ENCODE measurements around the gene MAS1. TPM values are rescaled to one million over a fixed set of nuclear protein-coding genes. Genes with fewer than 3 reads are reported as not detected.

MAS1 gene
- total RNA-seq, 1 donor from 2014 or later: not detected

DNA sequence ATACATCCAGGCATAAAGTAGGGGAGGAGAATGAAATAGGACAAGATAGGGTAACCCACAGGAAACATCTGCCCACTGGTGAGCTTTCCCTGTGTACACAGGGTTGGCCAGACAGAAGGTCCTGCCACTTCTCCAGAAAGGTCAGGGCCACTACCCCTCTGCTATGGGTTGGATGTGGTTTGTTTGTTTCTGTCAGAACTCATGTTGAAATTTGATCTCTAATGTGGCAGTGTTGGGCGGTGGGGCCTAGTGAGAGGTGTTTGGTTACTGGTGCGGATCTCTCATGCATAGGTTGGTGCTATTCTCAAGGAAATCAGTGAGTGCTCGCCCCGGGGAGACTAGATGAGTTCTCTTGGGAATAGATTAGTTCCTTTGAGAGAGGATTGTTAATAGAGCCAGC is 15.6 kb upstream of the MAS1 start:
- no peak for DNase-seq

DNA sequence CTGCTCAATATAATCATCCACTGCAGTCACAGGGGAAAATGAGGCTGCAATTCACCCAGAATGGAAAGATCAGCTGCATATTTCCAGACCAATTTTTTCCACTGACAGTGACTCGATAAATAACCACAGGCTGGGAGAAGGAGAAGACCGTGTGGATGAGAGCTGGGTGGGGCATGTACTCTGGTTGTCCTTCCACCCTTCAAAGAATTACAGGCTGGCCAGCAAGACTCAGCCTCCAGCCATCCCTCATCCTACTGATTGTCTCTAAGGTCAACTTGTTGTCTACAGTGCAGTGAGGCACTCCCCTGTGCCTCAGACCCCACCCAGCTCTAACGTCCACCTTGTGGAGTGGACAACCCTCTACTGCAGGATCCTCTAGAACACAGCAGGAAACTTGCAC is 14.5 kb upstream of the MAS1 start:
- ATAC-seq (no peak), DNase-seq (no peak)
- intact Hi-C loops (cut with DNase I): no loop called here
- TF ChIP-seq, protein P1, sequence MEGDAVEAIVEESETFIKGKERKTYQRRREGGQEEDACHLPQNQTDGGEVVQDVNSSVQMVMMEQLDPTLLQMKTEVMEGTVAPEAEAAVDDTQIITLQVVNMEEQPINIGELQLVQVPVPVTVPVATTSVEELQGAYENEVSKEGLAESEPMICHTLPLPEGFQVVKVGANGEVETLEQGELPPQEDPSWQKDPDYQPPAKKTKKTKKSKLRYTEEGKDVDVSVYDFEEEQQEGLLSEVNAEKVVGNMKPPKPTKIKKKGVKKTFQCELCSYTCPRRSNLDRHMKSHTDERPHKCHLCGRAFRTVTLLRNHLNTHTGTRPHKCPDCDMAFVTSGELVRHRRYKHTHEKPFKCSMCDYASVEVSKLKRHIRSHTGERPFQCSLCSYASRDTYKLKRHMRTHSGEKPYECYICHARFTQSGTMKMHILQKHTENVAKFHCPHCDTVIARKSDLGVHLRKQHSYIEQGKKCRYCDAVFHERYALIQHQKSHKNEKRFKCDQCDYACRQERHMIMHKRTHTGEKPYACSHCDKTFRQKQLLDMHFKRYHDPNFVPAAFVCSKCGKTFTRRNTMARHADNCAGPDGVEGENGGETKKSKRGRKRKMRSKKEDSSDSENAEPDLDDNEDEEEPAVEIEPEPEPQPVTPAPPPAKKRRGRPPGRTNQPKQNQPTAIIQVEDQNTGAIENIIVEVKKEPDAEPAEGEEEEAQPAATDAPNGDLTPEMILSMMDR (IDR thresholded peaks at IDR 0.05): no peak
- Histone ChIP-seq H3K4me1 (peaks cover 5% of the 10 kb centered on the region), H3K4me3 (no peak overlapping the region), H3K9me3 (no peaks in the 10 kb centered on the region), H3K27ac (no peak overlapping the region), H3K36me3 (no peaks in the 10 kb centered on the region), H3K27me3 (ENCODE audit: low read depth) (no peaks in the 10 kb centered on the region)

More for the DNA sequence above, 15.6 kb upstream of the MAS1 start:
- no peak overlapping the region for H3K27ac ChIP-seq
- no peak overlapping the region for H3K4me3 ChIP-seq
- TF ChIP-seq, protein P1 (IDR thresholded peaks at IDR 0.05): no peak
- no peaks in the 10 kb centered on the region for H3K36me3 ChIP-seq
- ATAC-seq: no peak
- no peaks in the 10 kb centered on the region for H3K4me1 ChIP-seq
- no peaks in the 10 kb centered on the region for H3K27me3 ChIP-seq (ENCODE audit: low read depth)
- H3K9me3 ChIP-seq: no peaks in the 10 kb centered on the region
- intact Hi-C loops (cut with DNase I): no loop called here

DNA sequence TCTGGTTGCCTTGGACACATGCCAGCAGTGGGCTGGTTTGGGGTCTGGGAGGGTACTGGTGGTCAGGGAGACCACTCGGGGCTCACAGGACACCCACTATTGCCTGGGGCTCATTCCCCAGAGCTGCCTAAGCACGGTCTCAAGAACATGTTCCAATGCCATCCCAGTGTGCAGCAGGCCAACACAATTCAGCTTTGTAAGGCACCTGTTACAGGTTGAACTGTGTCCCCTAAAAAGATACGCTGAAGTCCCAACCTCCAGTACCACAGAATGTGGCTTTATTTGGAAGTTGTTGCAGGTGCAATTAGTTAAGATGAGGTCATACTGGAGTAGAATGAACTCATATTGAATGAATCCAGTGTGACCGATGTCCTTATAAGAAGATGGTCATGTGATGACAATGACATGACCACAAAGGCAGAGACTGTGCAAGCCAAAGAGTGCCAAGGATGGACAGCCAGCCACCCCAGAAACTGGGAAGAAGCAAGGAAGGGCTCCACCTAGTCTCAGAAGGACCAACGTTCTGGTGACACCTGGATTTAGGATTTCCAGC is 13.5 kb upstream of the MAS1 start:
- H3K9me3 ChIP-seq: no peaks in the 10 kb centered on the region
- no peaks in the 10 kb centered on the region for H3K27me3 ChIP-seq (ENCODE audit: low read depth)
- H3K27ac ChIP-seq: no peak overlapping the region
- peaks cover 7% of the 10 kb centered on the region for H3K4me1 ChIP-seq
- intact Hi-C loops (cut with DNase I): no loop called here
- H3K4me3 ChIP-seq: no peak overlapping the region
- TF ChIP-seq, protein P1 (IDR thresholded peaks at IDR 0.05): no peak
- DNase-seq (no peak), ATAC-seq (no peak)
- no peaks in the 10 kb centered on the region for H3K36me3 ChIP-seq

DNA sequence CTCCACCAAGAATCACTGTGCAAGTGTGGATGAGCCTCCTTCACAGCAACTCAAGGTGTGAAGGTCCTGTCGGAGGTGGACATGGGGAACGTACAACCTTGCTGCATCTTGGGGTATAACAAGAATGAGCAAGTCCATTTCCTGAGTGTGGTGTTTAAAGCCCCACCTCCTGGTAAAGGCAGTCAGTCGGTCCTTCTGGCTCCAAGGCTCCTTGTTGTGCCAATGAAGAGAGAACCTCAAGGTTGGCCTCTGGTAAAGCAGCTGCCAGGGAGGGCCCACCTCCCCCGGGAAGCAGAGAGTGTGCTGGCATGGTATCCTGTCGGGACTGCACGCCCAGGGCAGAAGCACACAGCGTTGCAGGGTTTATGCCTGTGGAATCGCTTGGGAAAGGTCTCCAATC is 12.4 kb upstream of the MAS1 start:
- H3K9me3 ChIP-seq: no peaks in the 10 kb centered on the region
- TF ChIP-seq, protein P1 (IDR thresholded peaks at IDR 0.05): no peak
- H3K27me3 ChIP-seq (ENCODE audit: low read depth): no peaks in the 10 kb centered on the region
- no peak overlapping the region for H3K27ac ChIP-seq
- intact Hi-C loops (cut with DNase I): no loop called here
- no peaks in the 10 kb centered on the region for H3K36me3 ChIP-seq
- H3K4me3 ChIP-seq: no peak overlapping the region
- DNase-seq (no peak), ATAC-seq (no peak)
- H3K4me1 ChIP-seq: peaks cover 7% of the 10 kb centered on the region

DNA sequence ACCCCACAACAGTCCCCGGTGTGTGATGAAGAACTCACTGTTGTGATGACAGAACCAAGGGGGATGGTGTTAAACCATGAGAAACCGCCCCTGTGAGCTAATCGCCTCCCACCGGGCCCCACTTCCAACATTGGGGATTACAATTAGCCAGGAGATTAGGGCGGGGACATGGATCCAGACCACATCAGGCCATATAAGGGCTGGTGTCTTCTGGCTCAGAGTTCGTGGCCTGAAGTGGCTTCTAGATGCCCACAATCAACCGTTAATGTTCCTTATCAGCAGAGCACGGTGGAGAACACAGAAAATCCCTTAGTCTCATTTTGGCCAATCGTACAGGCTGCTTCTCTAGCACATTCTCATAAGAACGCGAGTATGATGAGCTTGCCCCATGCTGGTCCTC is 10.9 kb upstream of the MAS1 start:
- Histone ChIP-seq H3K27ac (no peak overlapping the region), H3K9me3 (no peaks in the 10 kb centered on the region), H3K36me3 (no peaks in the 10 kb centered on the region), H3K4me3 (no peak overlapping the region), H3K27me3 (ENCODE audit: low read depth) (no peaks in the 10 kb centered on the region), H3K4me1 (peaks cover 7% of the 10 kb centered on the region)
- DNase-seq (no peak), ATAC-seq (no peak)
- intact Hi-C loops (cut with DNase I): no loop called here
- TF ChIP-seq, protein P1 (IDR thresholded peaks at IDR 0.05): no peak

All from lower lobe of right lung (tissue), 2 donors.